ENCODE results near the gene COX4I2.

Gene COX4I2

DNA sequence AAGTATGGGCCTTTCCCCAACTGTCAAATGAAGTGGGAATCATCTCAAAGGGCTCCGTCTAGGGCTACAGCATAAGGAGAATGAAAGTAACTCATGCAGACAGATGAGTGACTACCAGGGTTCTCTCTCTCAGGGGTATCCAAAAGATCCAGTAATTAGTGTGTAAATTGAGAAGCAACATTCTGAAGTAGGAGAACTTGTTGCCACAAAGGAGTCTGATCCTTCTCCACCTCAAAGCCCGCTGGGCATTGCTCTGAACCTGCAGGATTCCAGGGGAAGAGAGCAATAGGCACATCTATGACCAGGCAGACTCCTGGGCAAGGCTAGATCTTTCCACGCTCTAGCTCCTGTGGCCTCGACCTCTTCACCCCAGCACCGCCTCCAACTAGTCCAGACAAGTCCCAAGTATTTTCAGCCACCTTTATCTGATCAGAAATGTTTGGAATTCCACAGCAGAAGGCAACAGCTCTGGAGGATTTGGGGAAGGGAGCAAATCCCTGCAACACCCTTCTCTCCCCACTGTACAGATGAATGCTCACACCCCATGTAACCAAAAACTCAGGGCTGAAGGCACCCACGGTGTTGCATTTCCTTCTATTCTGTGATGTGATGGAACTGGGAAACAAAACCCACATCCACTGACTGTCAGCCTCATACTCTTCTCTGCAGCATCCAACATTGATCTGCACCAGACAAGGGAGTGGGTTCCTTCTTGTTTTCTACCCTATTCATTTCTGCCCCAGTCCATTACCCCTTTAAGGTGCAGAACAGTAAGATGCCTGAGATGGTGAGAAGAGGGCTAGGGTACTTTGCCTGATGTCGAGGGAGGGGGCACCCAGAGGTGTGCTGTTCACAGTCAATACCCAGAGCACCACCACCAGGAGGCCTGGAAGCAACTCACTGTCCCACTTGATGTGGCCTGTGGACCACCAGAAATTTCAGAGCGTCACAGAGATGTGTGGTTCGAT, 41.0 kb downstream of the COX4I2 start:
- no peak for DNase-seq

DNA sequence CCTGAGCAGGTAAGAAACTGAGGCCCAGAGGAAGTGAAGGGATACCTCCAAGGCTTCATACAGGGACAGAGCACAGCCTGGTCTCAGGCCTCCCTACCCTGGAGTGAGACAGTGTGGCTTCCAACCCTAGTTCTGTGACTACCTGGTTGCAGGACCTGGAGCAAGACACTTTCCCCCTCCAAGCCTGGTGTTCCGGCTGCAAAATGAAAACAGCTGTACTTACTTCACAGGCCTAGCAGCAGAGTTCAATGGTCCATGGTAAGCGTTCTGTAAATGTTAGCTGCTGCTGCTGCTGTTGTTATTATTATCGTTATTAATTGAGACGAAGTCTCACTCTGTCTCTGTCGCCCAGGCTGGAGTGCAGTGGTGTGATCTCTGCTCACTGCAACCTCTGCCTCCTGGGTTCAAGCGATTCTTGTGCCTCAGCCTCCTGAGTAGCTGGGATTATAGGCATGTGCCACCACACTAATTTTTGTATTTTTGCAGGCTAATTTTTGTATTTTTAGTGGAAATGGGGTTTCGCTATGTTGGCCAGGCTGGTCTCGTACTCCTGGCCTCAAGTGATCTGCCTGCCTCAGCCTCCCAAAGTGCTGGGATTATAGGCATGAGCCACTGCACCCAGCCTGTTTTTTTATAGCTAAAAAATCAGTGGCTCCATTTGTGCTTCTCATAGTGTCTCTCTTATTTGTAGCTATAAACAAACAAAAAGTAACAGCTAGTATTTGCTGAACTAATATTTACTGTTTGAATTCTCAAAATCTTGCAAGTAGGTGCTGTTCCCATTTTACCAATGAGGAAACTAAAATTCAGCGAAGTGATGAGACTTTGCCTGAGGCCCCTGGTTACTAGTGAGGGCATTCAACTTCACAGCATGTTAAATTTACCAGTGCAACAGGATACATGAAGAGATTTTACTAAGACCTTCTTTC, 41.9 kb downstream of the COX4I2 start:
- DNase-seq, result no peak

GRCh38 chr20:31680286-31681127, 42.8 kb downstream of the COX4I2 start:
- DNase-seq, result no peak

- DNase-seq, result no peak
Measured at GRCh38 chr20:31681128-31681727, 43.5 kb downstream of the COX4I2 start.

DNA sequence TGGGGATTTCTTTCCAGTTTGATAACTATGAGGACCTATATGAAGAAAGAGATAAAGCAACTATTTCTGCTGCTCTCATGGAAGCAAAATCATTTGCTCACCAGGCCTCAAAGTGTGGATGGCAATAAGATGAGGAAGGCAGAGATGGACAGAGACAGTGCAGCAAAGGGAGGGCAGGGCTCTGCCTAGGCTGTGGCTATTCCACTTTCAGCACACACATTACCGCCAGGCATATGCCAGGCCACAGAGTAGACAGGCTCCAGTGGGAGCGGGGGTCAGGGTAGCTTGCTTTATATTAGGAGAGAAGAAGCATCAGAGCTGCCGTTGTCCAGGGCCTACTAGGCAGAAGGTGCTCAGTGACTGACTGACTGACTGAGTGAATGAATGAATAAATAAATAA, 44.1 kb downstream of the COX4I2 start:
- no peak for DNase-seq

DNA sequence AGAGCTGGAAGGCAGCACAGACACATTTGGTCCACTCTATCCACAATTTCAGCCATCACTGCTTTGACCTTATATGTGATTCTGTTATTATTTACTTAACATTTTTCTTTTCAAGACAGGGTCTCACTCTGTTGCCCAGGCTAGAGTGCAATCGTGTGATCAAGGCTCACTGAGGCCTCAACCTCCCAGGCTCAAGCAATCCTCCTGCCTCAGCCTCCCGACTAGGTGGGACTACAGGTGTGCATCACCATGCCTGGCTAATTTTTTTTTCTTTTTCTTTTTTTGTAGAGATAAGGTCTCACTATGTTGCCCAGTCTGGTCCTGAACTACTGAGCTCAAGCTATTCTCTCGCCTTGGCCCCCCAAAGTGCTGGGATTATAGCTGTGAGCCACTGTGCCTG, 44.6 kb downstream of the COX4I2 start:
- DNase-seq, result no peak

GRCh38 chr20:31682927-31683326, 45.2 kb downstream of the COX4I2 start:
- DNase-seq, result no peak

GRCh38 chr20:31684153-31685015, 46.7 kb downstream of the COX4I2 start:
- peak; percentile 32 to 34 for DNase-seq

- DNase-seq, result no peak
Measured at GRCh38 chr20:31685853-31686643, 48.3 kb downstream of the COX4I2 start.

- no peak for DNase-seq
Measured at GRCh38 chr20:31687777-31688176, 50.1 kb downstream of the COX4I2 start.

DNA sequence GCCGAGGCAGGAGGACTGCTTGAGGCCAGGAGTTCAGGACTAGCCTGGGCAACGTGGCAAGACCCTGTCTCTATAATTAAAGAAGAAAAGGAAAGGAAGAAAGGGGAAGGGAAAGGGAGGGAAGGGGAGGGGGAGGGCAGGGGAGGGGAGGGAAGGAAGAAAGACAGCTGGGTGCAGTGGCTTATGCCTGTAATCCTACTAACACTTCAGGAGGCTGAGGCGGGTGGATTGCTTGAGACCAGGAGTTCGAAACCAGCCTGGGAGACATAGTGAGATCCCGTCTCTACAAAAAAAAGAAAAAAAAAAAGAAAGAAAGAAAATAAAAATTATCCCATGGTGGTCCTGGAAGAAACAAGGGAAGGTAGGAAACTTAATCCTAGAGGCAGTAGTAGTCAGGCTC, 51.4 kb downstream of the COX4I2 start:
- DNase-seq, result no peak

DNA sequence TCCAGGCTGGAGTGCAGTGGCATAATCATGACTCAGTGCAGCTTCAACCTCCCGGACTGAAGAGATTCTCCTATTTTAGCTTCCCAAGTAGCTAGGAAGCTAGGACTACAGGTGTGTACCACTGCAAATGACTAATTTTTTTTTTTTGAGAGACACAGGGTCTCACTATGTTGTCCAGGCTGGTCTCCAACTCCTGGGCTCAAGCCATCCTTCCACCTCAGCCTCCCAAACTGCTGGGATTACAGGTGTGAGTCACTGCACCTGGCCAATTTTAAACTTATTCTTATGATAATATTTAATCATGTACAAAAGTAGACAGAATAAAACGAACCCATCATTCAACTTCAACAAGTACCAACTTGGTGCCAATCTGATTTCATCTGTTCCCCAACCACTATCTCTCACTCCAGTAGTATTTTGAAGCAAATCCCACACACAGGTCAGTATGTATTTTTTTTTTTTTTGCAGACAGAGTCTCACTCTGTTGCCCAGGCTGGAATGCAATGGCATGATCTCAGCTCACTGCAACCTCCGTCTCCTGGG, 52.5 kb downstream of the COX4I2 start:
- no peak for DNase-seq

DNA sequence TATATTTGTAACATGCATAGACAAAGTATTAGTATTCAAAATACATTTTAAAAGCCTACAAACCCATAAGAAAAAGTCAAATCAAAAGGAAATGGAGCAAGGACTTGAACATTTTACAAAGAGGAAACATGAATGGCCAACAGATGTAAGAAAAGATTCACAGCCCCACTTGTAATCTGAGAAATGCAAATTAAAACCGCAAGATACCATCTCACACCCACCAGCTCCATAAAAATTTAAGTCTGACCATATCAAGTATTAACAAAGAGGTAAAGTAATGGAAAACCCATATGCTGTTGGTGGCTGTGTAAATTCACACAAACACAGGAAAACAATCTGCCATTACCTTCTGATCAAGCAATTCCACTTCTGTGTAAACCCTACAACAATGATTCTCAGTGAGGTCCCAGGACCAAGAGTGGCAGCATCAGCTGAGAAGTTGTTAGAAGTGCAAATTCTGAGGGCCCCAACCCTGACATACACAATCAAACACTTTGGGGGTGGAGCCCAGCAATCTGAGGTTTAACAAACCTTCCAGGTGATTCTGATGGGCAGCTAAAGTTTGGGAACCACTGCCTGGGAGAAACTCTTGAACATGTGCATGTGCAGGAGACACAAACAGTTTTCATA, 54.0 kb downstream of the COX4I2 start:
- no peak for DNase-seq

DNA sequence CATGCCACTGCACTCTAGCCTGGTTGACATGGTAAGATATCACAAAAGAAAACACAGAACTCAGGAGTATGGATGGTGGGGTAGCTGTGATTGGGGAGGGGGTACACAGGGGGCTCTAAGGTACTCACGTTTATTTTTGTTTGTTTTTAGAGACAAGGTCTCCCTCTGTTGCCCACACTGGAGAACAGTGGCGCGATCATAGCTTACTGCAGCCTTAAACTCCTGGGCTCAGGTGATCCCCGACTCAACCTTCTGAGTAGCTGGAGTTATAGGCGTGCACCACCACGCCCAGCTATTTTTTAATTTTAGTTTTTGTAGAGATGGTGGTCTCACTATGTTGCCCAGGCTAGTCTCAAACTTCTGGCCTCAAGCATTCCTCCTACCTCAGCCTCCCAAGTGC, 55.7 kb downstream of the COX4I2 start:
- no peak for DNase-seq

DNA sequence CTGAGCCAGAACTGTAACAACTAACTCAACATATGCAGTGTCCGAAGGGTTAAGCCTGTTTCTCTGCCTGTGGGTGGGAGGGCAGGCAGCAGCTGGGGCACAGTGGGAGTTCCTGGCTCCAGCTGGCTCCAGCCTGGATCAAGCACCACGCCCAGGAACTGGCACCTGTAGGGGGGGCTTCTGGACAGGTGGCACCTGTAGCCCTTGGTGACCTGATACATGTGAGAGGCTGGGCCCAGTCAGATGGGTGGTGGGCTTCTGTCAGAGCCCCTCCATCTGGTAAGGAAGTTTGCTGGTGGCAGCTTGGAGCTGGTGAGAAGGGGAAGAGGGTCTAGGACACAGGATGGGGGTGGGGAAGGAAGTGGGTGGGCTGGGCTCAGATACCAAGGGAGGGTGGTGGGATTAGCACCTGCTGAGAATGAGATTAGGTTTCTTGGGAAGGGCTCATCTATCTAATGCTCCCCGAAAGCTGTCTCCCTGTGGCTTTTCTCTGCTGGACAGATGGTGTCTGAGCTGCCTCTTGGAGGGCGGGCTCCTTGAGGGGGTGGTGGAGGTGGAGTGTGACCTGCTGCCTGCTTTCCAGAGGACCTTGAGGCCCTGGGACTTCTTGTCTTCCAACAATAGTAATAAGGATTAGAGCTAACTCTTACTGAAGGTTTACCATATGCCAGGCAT, 56.4 kb downstream of the COX4I2 start:
- no peak for DNase-seq

All from CD4-positive, alpha-beta T cell treated with Interleukin-1 beta for 1 hour (primary cell).